Measurements from ENCODE around the gene SCAPER. TPM values are rescaled to one million over a fixed set of nuclear protein-coding genes. Genes with fewer than 3 reads are reported as not detected.
"Not testable (repeated sequence)": the region's sequence is repeated elsewhere in the genome, so short reads cannot be mapped to it uniquely, and the experiment has no call there.

The SCAPER gene
- total and polyA plus RNA-seq, 2 of the 4 experiments (the other 2 are of a cell fraction), result 2.9 to 9.7 TPM

- intact Hi-C loops (cut with micrococcal nuclease), result no loop called here
- Histone ChIP-seq H2AK5ac (ENCODE audit: low read depth, low read length) (no peak overlapping the region), H4K8ac (ENCODE audit: low read depth in 2 of 2, low read length in 2 of 2) (no peak overlapping the region), H3K79me1 (ENCODE audit: low read depth in 1 of 2, low read length in 2 of 2) (no peaks in the 10 kb centered on the region), H3K9ac (ENCODE audit: low read depth, low read length) (no peak overlapping the region), H4K20me1 (ENCODE audit: insufficient read depth, low read length) (no peaks in the 10 kb centered on the region), H3K14ac (replicated peaks; ENCODE audit: low read depth, low read length) (no peak overlapping the region), H2BK120ac (ENCODE audit: low read depth, low read length) (no peak overlapping the region), H3K23ac (ENCODE audit: low read depth, low read length) (no peak overlapping the region), H3K4me3 (ENCODE audit: insufficient read depth, low read depth, low read length) (no peak overlapping the region), H2AK9ac (replicated peaks; ENCODE audit: low read depth, low read length, poor library complexity) (no peak overlapping the region), H3K27me3 (ENCODE audit: control insufficient read depth, insufficient read depth, low read length) (no peaks in the 10 kb centered on the region), H3K9me1 (ENCODE audit: insufficient read depth, low read length) (no peaks in the 10 kb centered on the region), H3K4me1 (ENCODE audit: control insufficient read depth, insufficient read depth, low read length) (no peaks in the 10 kb centered on the region), H3K27ac (ENCODE audit: insufficient read depth, low read length) (no peak overlapping the region), H3K4me2 (ENCODE audit: low read depth, low read length) (no peak overlapping the region), H2BK15ac (ENCODE audit: low read depth, low read length) (no peak overlapping the region), H3K4ac (ENCODE audit: low read depth, low read length) (no peak overlapping the region), H2AFZ (replicated peaks; ENCODE audit: low read length, poor library complexity) (no peak overlapping the region), H3K56ac (ENCODE audit: extremely low read depth, insufficient read depth, low read length) (no peak overlapping the region), H2BK20ac (ENCODE audit: low read depth, low read length) (no peak overlapping the region), H2BK5ac (ENCODE audit: low read depth, low read length, poor library complexity, severe bottlenecking) (no peak overlapping the region), H4K5ac (ENCODE audit: low read depth, low read length) (no peak overlapping the region), H3K36me3 (ENCODE audit: control insufficient read depth, insufficient read depth, low read length) (peaks cover 5% of the 10 kb centered on the region), H3K18ac (ENCODE audit: low read depth, low read length) (no peak overlapping the region), H4K91ac (ENCODE audit: insufficient read depth, low read depth, low read length) (no peak overlapping the region), H3K9me3 (ENCODE audit: control insufficient read depth, insufficient read depth, low read length) (no peaks in the 10 kb centered on the region)
- dilution Hi-C loops (cut with HindIII; ENCODE audit: low sequenced_read_pairs, unreplicated experiment), result no loop called here
- POLR2A ChIA-PET (ENCODE audit: unreplicated experiment), result no interaction called here
- CTCF ChIA-PET, result no interaction called here
- in situ Hi-C loops (cut with MboI; ENCODE audit: low sequenced_read_pairs), result no loop called here
- DNase-seq (no peak), ATAC-seq (ENCODE audit: low read depth) (no peak)
- no peak for TF ChIP-seq CEBPB (IDR thresholded peaks at IDR 0.05; ENCODE audit: low read depth, low read length)
- TF ChIP-seq SMC3 (IDR thresholded peaks at IDR 0.05; ENCODE audit: low read depth, low read length), result no peak
- no peak for TF ChIP-seq RFX5 (IDR thresholded peaks at IDR 0.05; ENCODE audit: low read depth, low read length)
- TF ChIP-seq RAD21 (IDR thresholded peaks at IDR 0.05; ENCODE audit: low read length), result no peak
- no peak for TF ChIP-seq POLR2A (IDR thresholded peaks at IDR 0.05; ENCODE audit: low read depth, low read length)
- no peak for TF ChIP-seq MAZ (IDR thresholded peaks at IDR 0.05; ENCODE audit: borderline replicate concordance, low read depth, low read length)
- no peak for TF ChIP-seq CHD1 (IDR thresholded peaks at IDR 0.05; ENCODE audit: low read depth, low read length)
- no peak for TF ChIP-seq FOS (IDR thresholded peaks at IDR 0.05; ENCODE audit: low read depth, low read length)
- no peak for TF ChIP-seq CTCF (conservative IDR thresholded peaks at IDR 0.05; ENCODE audit: low read depth, low read length)
- no peak for TF ChIP-seq MAFK (IDR thresholded peaks at IDR 0.05; ENCODE audit: low read depth, low read length)
- BruUV-seq (replicated peaks), result no TSS peak
Measured at GRCh38 chr15:76696840-76697239, 208.3 kb downstream of the SCAPER start.

- H3K4me1 ChIP-seq (ENCODE audit: control insufficient read depth, insufficient read depth, low read length); DNase-seq; CTCF ChIA-PET; H2AK9ac ChIP-seq (replicated peaks; ENCODE audit: low read depth, low read length, poor library complexity); H2AK5ac ChIP-seq (ENCODE audit: low read depth, low read length); intact Hi-C loops (cut with micrococcal nuclease); in situ Hi-C loops (cut with MboI; ENCODE audit: low sequenced_read_pairs); H3K9ac ChIP-seq (ENCODE audit: low read depth, low read length); H2AFZ ChIP-seq (replicated peaks; ENCODE audit: low read length, poor library complexity); H3K9me3 ChIP-seq (ENCODE audit: control insufficient read depth, insufficient read depth, low read length); H3K36me3 ChIP-seq (ENCODE audit: control insufficient read depth, insufficient read depth, low read length); H3K4me3 ChIP-seq (ENCODE audit: insufficient read depth, low read depth, low read length); dilution Hi-C loops (cut with HindIII; ENCODE audit: low sequenced_read_pairs, unreplicated experiment); ATAC-seq (ENCODE audit: low read depth); H3K4me2 ChIP-seq (ENCODE audit: low read depth, low read length); H3K4ac ChIP-seq (ENCODE audit: low read depth, low read length); H3K23ac ChIP-seq (ENCODE audit: low read depth, low read length); H3K79me1 ChIP-seq (ENCODE audit: low read depth in 1 of 2, low read length in 2 of 2); POLR2A ChIA-PET (ENCODE audit: unreplicated experiment); H2BK15ac ChIP-seq (ENCODE audit: low read depth, low read length); H4K20me1 ChIP-seq (ENCODE audit: insufficient read depth, low read length); H4K8ac ChIP-seq (ENCODE audit: low read depth in 2 of 2, low read length in 2 of 2); H3K18ac ChIP-seq (ENCODE audit: low read depth, low read length); H4K91ac ChIP-seq (ENCODE audit: insufficient read depth, low read depth, low read length); H3K14ac ChIP-seq (replicated peaks; ENCODE audit: low read depth, low read length); H2BK20ac ChIP-seq (ENCODE audit: low read depth, low read length); H4K5ac ChIP-seq (ENCODE audit: low read depth, low read length); H3K56ac ChIP-seq (ENCODE audit: extremely low read depth, insufficient read depth, low read length); H2BK5ac ChIP-seq (ENCODE audit: low read depth, low read length, poor library complexity, severe bottlenecking); H3K27ac ChIP-seq (ENCODE audit: insufficient read depth, low read length); BruUV-seq (replicated peaks); H3K27me3 ChIP-seq (ENCODE audit: control insufficient read depth, insufficient read depth, low read length); H2BK120ac ChIP-seq (ENCODE audit: low read depth, low read length); H3K9me1 ChIP-seq (ENCODE audit: insufficient read depth, low read length): not testable (repeated sequence)
- WGBS, 2 experiments (ENCODE audit: extremely low coverage in 2 of 2, insufficient read length in 1 of 2), result no CpG with 5 or more reads among the region's 1 CpG
Measured at GRCh38 chr15:76692546-76692945, 212.6 kb downstream of the SCAPER start.
